ENCODE measurements around the gene TMEM43. TPM values are rescaled to one million over a fixed set of nuclear protein-coding genes. Genes with fewer than 3 reads are reported as not detected.
A peak's percentile ranks its signal among the peaks of the same experiment; 100 is the strongest.

TMEM43 gene
- polyA plus RNA-seq, 1 experiment = 246 TPM

DNA sequence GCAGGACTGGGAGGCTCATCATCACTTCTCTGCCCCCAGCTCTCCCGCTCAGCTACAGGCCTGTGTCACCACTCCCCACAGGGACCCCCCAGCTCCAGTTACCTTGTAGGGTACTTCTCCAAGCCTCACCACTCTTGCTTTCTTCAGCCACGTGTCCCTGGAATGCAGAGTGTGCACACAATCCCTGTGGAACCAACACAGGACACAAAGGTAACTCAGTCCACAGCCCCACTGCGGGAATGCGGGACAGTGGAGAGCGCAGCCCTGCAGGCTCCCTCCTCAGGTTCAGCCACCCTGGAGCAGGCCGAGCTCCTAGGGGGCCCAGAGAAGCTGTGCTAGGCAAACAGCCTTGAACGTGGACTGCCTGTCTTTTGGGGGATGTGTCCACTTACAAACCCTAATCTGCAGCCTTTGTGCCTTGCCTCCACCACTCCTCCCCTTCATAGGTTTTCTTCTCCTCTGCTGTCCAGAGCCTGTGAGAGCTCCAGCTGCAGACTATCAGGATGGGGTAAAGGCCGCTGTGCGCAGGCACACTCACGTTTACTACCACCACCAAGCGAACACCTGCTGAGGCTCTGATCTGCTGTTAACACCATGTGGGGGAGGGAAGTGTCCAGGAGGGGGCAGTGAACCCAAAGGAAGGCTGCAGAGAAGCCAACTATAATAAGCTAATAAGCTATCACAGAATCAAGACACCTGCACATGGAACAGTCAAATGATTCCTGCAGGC is 27.5 kb downstream of the TMEM43 start:
- TF ChIP-seq, protein P1, sequence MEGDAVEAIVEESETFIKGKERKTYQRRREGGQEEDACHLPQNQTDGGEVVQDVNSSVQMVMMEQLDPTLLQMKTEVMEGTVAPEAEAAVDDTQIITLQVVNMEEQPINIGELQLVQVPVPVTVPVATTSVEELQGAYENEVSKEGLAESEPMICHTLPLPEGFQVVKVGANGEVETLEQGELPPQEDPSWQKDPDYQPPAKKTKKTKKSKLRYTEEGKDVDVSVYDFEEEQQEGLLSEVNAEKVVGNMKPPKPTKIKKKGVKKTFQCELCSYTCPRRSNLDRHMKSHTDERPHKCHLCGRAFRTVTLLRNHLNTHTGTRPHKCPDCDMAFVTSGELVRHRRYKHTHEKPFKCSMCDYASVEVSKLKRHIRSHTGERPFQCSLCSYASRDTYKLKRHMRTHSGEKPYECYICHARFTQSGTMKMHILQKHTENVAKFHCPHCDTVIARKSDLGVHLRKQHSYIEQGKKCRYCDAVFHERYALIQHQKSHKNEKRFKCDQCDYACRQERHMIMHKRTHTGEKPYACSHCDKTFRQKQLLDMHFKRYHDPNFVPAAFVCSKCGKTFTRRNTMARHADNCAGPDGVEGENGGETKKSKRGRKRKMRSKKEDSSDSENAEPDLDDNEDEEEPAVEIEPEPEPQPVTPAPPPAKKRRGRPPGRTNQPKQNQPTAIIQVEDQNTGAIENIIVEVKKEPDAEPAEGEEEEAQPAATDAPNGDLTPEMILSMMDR (IDR thresholded peaks at IDR 0.05; ENCODE audit: insufficient read depth, low read depth, low read length) = peak; percentile 26
- ChIA-PET CTCF (interaction anchor here (1.1 to 1.9 kb wide), 3 partner anchors 9 to 256 kb away, joined by 3 to 4 read pairs (median 3); no protein-coding TSS in a partner anchor), POLR2A (no interaction called here)
- Histone ChIP-seq H3K4me3 (ENCODE audit: low read depth, low read length) (no peak overlapping the region), H3K27me3 (ENCODE audit: control insufficient read depth, insufficient read depth, low read length) (no peaks in the 10 kb centered on the region), H3K36me3 (ENCODE audit: control insufficient read depth, insufficient read depth, low read length) (peaks cover 48% of the 10 kb centered on the region)
- no peak for DNase-seq (ENCODE audit: low read depth)

DNA sequence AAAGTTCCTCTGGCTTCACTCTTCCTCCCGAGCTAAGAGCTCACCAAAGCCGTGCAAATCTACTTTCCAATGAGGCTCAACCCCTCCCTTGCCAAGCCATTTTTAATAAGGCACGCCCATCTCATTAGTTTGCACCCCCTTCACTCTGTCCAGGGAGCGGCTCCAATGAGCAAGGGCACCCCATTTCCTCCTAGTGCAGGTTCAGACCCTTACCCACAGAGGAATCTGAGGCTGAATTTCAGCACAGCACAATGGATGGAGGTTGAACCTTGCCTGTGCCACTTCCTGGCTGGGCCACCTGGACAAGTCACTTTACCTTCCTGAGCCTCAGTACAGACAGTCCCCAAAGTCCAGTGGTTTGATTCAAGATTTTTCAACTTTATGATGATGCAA is 28.1 kb downstream of the TMEM43 start:
- ChIA-PET POLR2A (no interaction called here), CTCF (interaction anchor here (1.1 to 1.9 kb wide), 3 partner anchors 9 to 257 kb away, joined by 3 to 4 read pairs (median 3); no protein-coding TSS in a partner anchor)
- peaks cover 43% of the 10 kb centered on the region for H3K36me3 ChIP-seq (ENCODE audit: control insufficient read depth, insufficient read depth, low read length)

DNA sequence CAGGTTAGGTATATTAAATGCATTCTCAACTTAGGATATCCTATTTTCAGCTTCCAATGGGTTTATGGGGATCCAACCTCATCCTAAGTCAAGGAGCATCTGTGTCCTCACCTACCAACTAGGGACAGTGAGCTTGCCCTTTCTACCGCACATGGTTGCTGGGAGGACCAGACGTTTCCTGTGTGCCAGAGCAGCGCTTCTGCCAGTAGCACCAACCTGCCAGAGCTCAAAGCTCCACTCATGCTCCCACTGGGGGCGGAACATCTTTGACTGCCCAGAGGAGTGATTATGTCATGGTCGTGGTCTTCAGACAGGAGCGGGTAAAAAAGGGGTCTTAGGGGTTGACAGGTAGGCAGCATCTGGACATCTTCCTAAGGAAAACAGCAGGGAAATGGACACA is 28.8 kb downstream of the TMEM43 start:
- TF ChIP-seq, protein P1 (IDR thresholded peaks at IDR 0.05; ENCODE audit: insufficient read depth, low read depth, low read length) = no peak
- CTCF ChIA-PET = interaction anchor here (1.2 to 1.9 kb wide), 2 partner anchors 8 to 19 kb away, joined by 3 to 4 read pairs; no protein-coding TSS in a partner anchor

More for the DNA sequence above, 28.1 kb downstream of the TMEM43 start:
- no peak for DNase-seq (ENCODE audit: low read depth)
- no peaks in the 10 kb centered on the region for H3K27me3 ChIP-seq (ENCODE audit: control insufficient read depth, insufficient read depth, low read length)
- no peak overlapping the region for H3K4me3 ChIP-seq (ENCODE audit: low read depth, low read length)
- TF ChIP-seq, protein P1 (IDR thresholded peaks at IDR 0.05; ENCODE audit: insufficient read depth, low read depth, low read length) = no peak

DNA sequence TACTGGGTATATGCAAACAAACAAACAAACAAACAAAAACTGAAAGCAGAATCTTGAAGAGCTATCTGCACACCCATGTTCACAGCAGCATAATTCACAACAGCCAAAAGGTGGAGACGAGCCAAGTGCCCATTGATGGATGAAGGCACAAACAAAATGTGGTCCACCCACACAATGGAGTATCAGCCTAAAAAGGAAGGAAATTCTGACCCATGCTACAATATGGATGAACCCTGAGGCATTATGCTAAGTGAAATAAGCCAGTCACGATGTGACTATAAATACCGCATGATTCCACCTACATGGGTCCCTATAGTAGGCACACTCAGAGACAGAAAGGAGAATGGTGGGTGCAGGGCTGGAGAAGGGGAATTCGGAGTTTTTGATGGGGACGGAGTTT is 29.4 kb downstream of the TMEM43 start:
- TF ChIP-seq, protein P1 (IDR thresholded peaks at IDR 0.05; ENCODE audit: insufficient read depth, low read depth, low read length) = no peak
- no peak for DNase-seq (ENCODE audit: low read depth)
- H3K36me3 ChIP-seq (ENCODE audit: control insufficient read depth, insufficient read depth, low read length) = peaks cover 46% of the 10 kb centered on the region
- no peaks in the 10 kb centered on the region for H3K27me3 ChIP-seq (ENCODE audit: control insufficient read depth, insufficient read depth, low read length)
- H3K4me3 ChIP-seq (ENCODE audit: low read depth, low read length) = no peak overlapping the region
- ChIA-PET POLR2A (no interaction called here), CTCF (no interaction called here)

More for the DNA sequence above, 28.8 kb downstream of the TMEM43 start:
- no peak for DNase-seq (ENCODE audit: low read depth)
- peaks cover 43% of the 10 kb centered on the region for H3K36me3 ChIP-seq (ENCODE audit: control insufficient read depth, insufficient read depth, low read length)
- H3K27me3 ChIP-seq (ENCODE audit: control insufficient read depth, insufficient read depth, low read length) = no peaks in the 10 kb centered on the region
- H3K4me3 ChIP-seq (ENCODE audit: low read depth, low read length) = no peak overlapping the region
- POLR2A ChIA-PET = no interaction called here

DNA sequence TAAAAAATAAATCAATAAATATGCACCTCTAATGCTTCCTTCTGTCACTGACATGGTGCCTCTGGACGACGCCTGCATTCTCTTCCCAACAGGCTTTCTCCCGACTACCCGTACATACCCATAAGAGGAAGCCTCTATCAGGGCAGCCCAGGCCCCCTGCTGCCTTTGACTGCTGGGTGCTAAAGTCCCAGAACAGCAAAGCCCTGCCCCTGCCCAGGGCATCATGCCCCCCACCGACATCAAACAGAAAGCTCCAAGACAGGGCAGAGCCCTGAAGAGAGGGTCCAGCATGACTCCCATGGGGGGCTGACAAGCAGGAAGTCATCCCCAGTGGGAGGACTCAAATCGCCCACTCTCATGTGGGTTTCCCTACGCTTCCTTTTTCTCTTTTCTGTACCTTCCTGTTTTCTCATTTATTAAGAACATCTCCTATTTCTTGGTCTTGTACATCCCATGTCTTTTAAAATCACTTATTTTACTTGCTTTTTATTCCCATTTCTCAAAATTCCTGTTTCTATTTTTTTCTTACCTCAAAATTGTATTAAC is 30.1 kb downstream of the TMEM43 start:
- CTCF ChIA-PET = no interaction called here
- Histone ChIP-seq H3K4me3 (ENCODE audit: low read depth, low read length) (no peak overlapping the region), H3K36me3 (ENCODE audit: control insufficient read depth, insufficient read depth, low read length) (peaks cover 46% of the 10 kb centered on the region), H3K27me3 (ENCODE audit: control insufficient read depth, insufficient read depth, low read length) (no peaks in the 10 kb centered on the region)
- POLR2A ChIA-PET = no interaction called here
- TF ChIP-seq, protein P1 (IDR thresholded peaks at IDR 0.05; ENCODE audit: insufficient read depth, low read depth, low read length) = no peak
- no peak for DNase-seq (ENCODE audit: low read depth)
